K562 (cell line): ENCODE data around the gene C1QTNF7. TPM values are rescaled to one million over a fixed set of nuclear protein-coding genes. Genes with fewer than 3 reads are reported as not detected.
A peak's percentile ranks its signal among the peaks of the same experiment; 100 is the strongest.

Source experiments
- BRCA1 ChIP-seq, 2 experiments: fragments of 450-650 bp in 1 of 2; sonication (generic) in 1 of 2; formaldehyde crosslinking in 1 of 2; IDR thresholded peaks; 2 replicates each; pipeline versions ENCODE4 v1.5.0 to v1.6.1; 2017 to 2020; ENCODE audit warnings: mild to moderate bottlenecking in 1 of 2, missing genetic modification reagents in 1 of 2
- CXXC5 ChIP-seq: fragments of 250-450 bp; sonication (Bioruptor Pico); IDR thresholded peaks from 2 replicates; pipeline ENCODE4 v1.8.0; 2022; ENCODE audit warnings: inconsistent platforms, mild to moderate bottlenecking, moderate library complexity
- GATA2 ChIP-seq: sonication (generic); formaldehyde crosslinking; IDR thresholded peaks from 2 replicates; pipeline ENCODE4 v1.4.0; 2020; ENCODE audit warnings: mild to moderate bottlenecking, missing genetic modification reagents
- KDM1A ChIP-seq, 2 experiments: fragments of 450-650 bp; IDR thresholded peaks; 2 replicates each; pipeline ENCODE4 v1.6.1; 2016; ENCODE audit warnings: mild to moderate bottlenecking in 2 of 2
- KDM2B ChIP-seq: fragments of 250-450 bp; sonication (Bioruptor Pico); IDR thresholded peaks from 2 replicates; pipeline ENCODE4 v1.8.0; 2021; ENCODE audit warnings: mild to moderate bottlenecking, moderate library complexity
- KLF1 ChIP-seq: fragments of 450-650 bp; IDR thresholded peaks from 2 replicates; pipeline ENCODE4 v1.6.1; 2016; ENCODE audit warnings: missing genetic modification characterization, missing compliant biosample characterization
- KLF10 ChIP-seq: fragments of 250-450 bp; sonication (Bioruptor Pico); IDR thresholded peaks from 2 replicates; pipeline ENCODE4 v1.6.1; 2021; ENCODE audit warnings: matching md5 sums
- KLF16 ChIP-seq: IDR thresholded peaks from 2 replicates; pipeline ENCODE4 v1.6.1; 2016; ENCODE audit warnings: antibody characterized with exemption
- RBFOX2 ChIP-seq: fragments of 200-400 bp; formaldehyde crosslinking; IDR thresholded peaks from 2 replicates; pipeline ENCODE4 v1.6.1; 2017; ENCODE audit warnings: low read depth, mild to moderate bottlenecking, low read length, moderate library complexity
- STAT5B ChIP-seq: fragments of 250-450 bp; sonication (Bioruptor Pico); IDR thresholded peaks from 2 replicates; pipeline ENCODE4 v1.8.0; 2021; ENCODE audit warnings: mild to moderate bottlenecking, inconsistent platforms
- TCF3 ChIP-seq: sonication (generic); formaldehyde crosslinking; IDR thresholded peaks from 2 replicates; pipeline ENCODE4 v1.4.0; 2020; ENCODE audit warnings: mild to moderate bottlenecking, missing genetic modification reagents
- ZBED1 ChIP-seq: IDR thresholded peaks from 2 replicates; pipeline ENCODE4 v1.6.1; 2014
- ZFP91 ChIP-seq: sonication (generic); formaldehyde crosslinking; IDR thresholded peaks from 2 replicates; pipeline ENCODE4 v1.8.0; 2022; ENCODE audit warnings: mild to moderate bottlenecking, missing genetic modification reagents
- ZFPM2 ChIP-seq: fragments of 250-450 bp; sonication (Bioruptor Pico); IDR thresholded peaks from 2 replicates; pipeline ENCODE4 v1.5.1; 2022; ENCODE audit warnings: mild to moderate bottlenecking
- ZNF436 ChIP-seq: fragments of 250-450, 450-650 bp; sonication (Bioruptor Pico); formaldehyde crosslinking; IDR thresholded peaks from 2 replicates; pipeline ENCODE4 v1.7.0; 2020; ENCODE audit warnings: mild to moderate bottlenecking
- ZNF740 ChIP-seq, 3 experiments: fragments of 200-800 bp in 1 of 3; sonication (Bioruptor generic) in 1 of 3; sonication (generic) in 1 of 3; formaldehyde crosslinking in 1 of 3; IDR thresholded peaks; 2 replicates each; pipeline versions ENCODE4 v1.6.1 to v1.8.0; 2016 to 2022; ENCODE audit warnings: mild to moderate bottlenecking in 2 of 3, missing compliant biosample characterization in 2 of 3, missing genetic modification characterization in 2 of 3, missing genetic modification reagents in 1 of 3
- polyA plus RNA-seq, 8 experiments: library from polyadenylated mRNA; depleted of rRNA in 4 of 8; stranded (reverse) in 5 of 8; unstranded in 3 of 8; fragments of >200 nt; fragmentation: Nextera tagmentation in 2 of 8; fragmentation: Illumina TruSeq in 1 of 8; extraction: Ambion mirVana in 2 of 8; extraction: Trizol in 1 of 8; gene quantifications; 2 replicates each; pipeline versions ENCODE4 v1.2.1 to v1.2.3, GENCODE V29; 2011 to 2014; ENCODE audit warnings: inconsistent platforms in 1 of 8, missing spikeins in 1 of 8
- total RNA-seq, 7 experiments: library from RNA; depleted of rRNA in 6 of 7; stranded (reverse); fragments of >200 nt in 6 of 7; fragmentation: Illumina TruSeq in 2 of 7; extraction: Trizol in 2 of 7; gene quantifications; 2 replicates each; pipeline versions ENCODE4 v1.2.1 to v1.2.3, GENCODE V29; 2011 to 2021; ENCODE audit warnings: low replicate concordance in 1 of 7
- TF ChIP-seq, protein P1 (sequence below): sonication (generic); formaldehyde crosslinking; IDR thresholded peaks from 2 replicates; pipeline ENCODE4 v1.8.0; 2022; ENCODE audit warnings: mild to moderate bottlenecking, low read depth, missing genetic modification reagents

The C1QTNF7 gene
- total and polyA plus RNA-seq, 9 of the 15 experiments (the other 6 are each of a cell fraction or from before 2014, with no cell fraction given) = not detected

- peak; percentile 36; the same call in 1 of the 2 replicates for TF ChIP-seq CXXC5 (CRISPR knock-in tag)
- TF ChIP-seq ZNF436 (CRISPR knock-in tag) = no peak
- TF ChIP-seq, protein P1, sequence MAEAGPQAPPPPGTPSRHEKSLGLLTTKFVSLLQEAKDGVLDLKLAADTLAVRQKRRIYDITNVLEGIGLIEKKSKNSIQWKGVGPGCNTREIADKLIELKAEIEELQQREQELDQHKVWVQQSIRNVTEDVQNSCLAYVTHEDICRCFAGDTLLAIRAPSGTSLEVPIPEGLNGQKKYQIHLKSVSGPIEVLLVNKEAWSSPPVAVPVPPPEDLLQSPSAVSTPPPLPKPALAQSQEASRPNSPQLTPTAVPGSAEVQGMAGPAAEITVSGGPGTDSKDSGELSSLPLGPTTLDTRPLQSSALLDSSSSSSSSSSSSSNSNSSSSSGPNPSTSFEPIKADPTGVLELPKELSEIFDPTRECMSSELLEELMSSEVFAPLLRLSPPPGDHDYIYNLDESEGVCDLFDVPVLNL = no peak
- TF ChIP-seq STAT5B (CRISPR knock-in tag) = no peak
- TF ChIP-seq GATA2 (CRISPR knock-in tag) = no peak
- TF ChIP-seq KLF16 = no peak
- TF ChIP-seq KLF10 (CRISPR knock-in tag) = no peak
- TF ChIP-seq ZFP91 (CRISPR knock-in tag) = no peak
- no peak for TF ChIP-seq ZNF740 (CRISPR knock-in tag; IDR thresholded peaks at IDR 0.05)
- 0 out of 4 replicates have a peak, but pooled peaks of 1 of the 2 experiments have one; percentile 28 for TF ChIP-seq ZNF740 (tag; IDR thresholded peaks at IDR 0.05)
- TF ChIP-seq BRCA1 (IDR thresholded peaks at IDR 0.05) = no peak
- TF ChIP-seq BRCA1 (CRISPR knock-in tag; IDR thresholded peaks at IDR 0.05) = no peak
- no peak for TF ChIP-seq TCF3 (CRISPR knock-in tag)
- no peak for TF ChIP-seq ZFPM2 (CRISPR knock-in tag)
- no peak for TF ChIP-seq KDM2B (CRISPR knock-in tag)
- peak; percentile 40; the same call in 1 of the 2 replicates for TF ChIP-seq RBFOX2
- TF ChIP-seq ZBED1 = no peak
- no peak for TF ChIP-seq KLF1 (tag)
- no peak for TF ChIP-seq KDM1A (IDR thresholded peaks at IDR 0.05)
These were observed 51.5 kb downstream of the C1QTNF7 start (continued) for GRCh38 chr4:15479089-15479912.
